CD14-positive monocyte (primary cell): ENCODE data around the gene ARHGEF37. TPM values are rescaled to one million over a fixed set of nuclear protein-coding genes. Genes with fewer than 3 reads are reported as not detected.

ENCODE experiments used
- DNase-seq, 3 donors: peaks; one replicate each; pipeline ENCODE4 v3.0.0-alpha.2; 2011 to 2022
- H2AFZ ChIP-seq: 2 replicates; pipeline ENCODE4 v1.6.0; 2012; ENCODE audit warnings: mild to moderate bottlenecking, low read depth, low read length, inconsistent platforms; ENCODE audit not compliant: insufficient read depth, poor library complexity, severe bottlenecking
- H3K27ac ChIP-seq, 2 donors: 1 replicate in 1 of 2; 2 replicates in 1 of 2; pipeline ENCODE4 v1.5.1; 2012 to 2013; ENCODE audit warnings: low read length in 2 of 2, control low read depth in 1 of 2, inconsistent platforms in 1 of 2, low read depth in 1 of 2, mild to moderate bottlenecking in 1 of 2
- H3K27me3 ChIP-seq, 2 donors: one replicate each; pipeline versions ENCODE4 v1.6.0 to v1.6.1; 2011 to 2013; ENCODE audit warnings: low read length in 2 of 2; ENCODE audit not compliant: control insufficient read depth in 2 of 2, insufficient read depth in 2 of 2
- H3K36me3 ChIP-seq, 2 donors: replicated peaks in 1 of 2; 1 replicate in 1 of 2; 2 replicates in 1 of 2; pipeline versions ENCODE4 v1.5.1 to v1.6.1; 2012 to 2013; ENCODE audit warnings: low read length in 2 of 2, control low read depth in 1 of 2, inconsistent platforms in 1 of 2, mild to moderate bottlenecking in 1 of 2; ENCODE audit not compliant: insufficient read depth in 2 of 2, control insufficient read depth in 1 of 2
- H3K4me1 ChIP-seq, 2 donors: 1 replicate in 1 of 2; 2 replicates in 1 of 2; pipeline versions ENCODE4 v1.5.1 to v1.6.1; 2012 to 2013; ENCODE audit warnings: low read length in 2 of 2, control low read depth in 1 of 2, inconsistent platforms in 1 of 2, mild to moderate bottlenecking in 1 of 2, moderate library complexity in 1 of 2; ENCODE audit not compliant: insufficient read depth in 2 of 2, control insufficient read depth in 1 of 2
- H3K4me2 ChIP-seq: replicated peaks from 2 replicates; pipeline ENCODE3; 2012; ENCODE audit warnings: low read length, moderate library complexity, mild to moderate bottlenecking; ENCODE audit not compliant: poor library complexity, severe bottlenecking; ENCODE audit errors: extremely low read depth
- H3K4me3 ChIP-seq, 3 experiments: fragments of 200-600 bp in 1 of 3; sonication (generic) in 1 of 3; replicated peaks in 1 of 3; 1 replicate in 2 of 3; 2 replicates in 1 of 3; pipeline ENCODE4 v1.5.1; 2011 to 2013; ENCODE audit warnings: low read length in 3 of 3, mild to moderate bottlenecking in 3 of 3, control low read depth in 2 of 3, low read depth in 2 of 3, inconsistent platforms in 1 of 3, moderate library complexity in 1 of 3
- H3K79me2 ChIP-seq: 2 replicates; pipeline ENCODE4 v1.6.0; 2012; ENCODE audit warnings: mild to moderate bottlenecking, control low read depth, inconsistent platforms, low read length, moderate library complexity; ENCODE audit not compliant: insufficient read depth
- H3K9ac ChIP-seq: 2 replicates; pipeline ENCODE4 v1.6.0; 2017; ENCODE audit warnings: low read length, mild to moderate bottlenecking; ENCODE audit not compliant: insufficient read depth, poor library complexity, severe bottlenecking
- H3K9me3 ChIP-seq, 2 donors: replicated peaks in 1 of 2; 1 replicate in 1 of 2; 2 replicates in 1 of 2; pipeline versions ENCODE4 v1.5.1 to v1.6.1; 2012 to 2013; ENCODE audit warnings: low read length in 2 of 2, control low read depth in 1 of 2; ENCODE audit not compliant: control insufficient read depth in 1 of 2, insufficient read depth in 1 of 2
- H4K20me1 ChIP-seq: 2 replicates; pipeline ENCODE4 v1.6.0; 2012; ENCODE audit warnings: mild to moderate bottlenecking, low read length, control low read depth, moderate library complexity; ENCODE audit not compliant: insufficient read depth
- H3K27ac Mint-ChIP-seq, 7 donors: one replicate each; pipeline ENCODE4 v1.8.0; 2020; ENCODE audit warnings: mild to moderate bottlenecking in 7 of 7, mixed read lengths in 7 of 7, moderate library complexity in 6 of 7, inconsistent platforms in 2 of 7
- H3K27me3 Mint-ChIP-seq, 3 donors: one replicate each; pipeline ENCODE4 v1.8.0; 2021 to 2022; ENCODE audit warnings: low read depth in 3 of 3, mild to moderate bottlenecking in 3 of 3, mixed read lengths in 3 of 3, moderate library complexity in 3 of 3, inconsistent platforms in 1 of 3
- H3K36me3 Mint-ChIP-seq, 2 donors: one replicate each; pipeline ENCODE4 v1.8.0; 2020; ENCODE audit warnings: mixed read lengths in 2 of 2, inconsistent platforms in 1 of 2, mild to moderate bottlenecking in 1 of 2
- H3K4me1 Mint-ChIP-seq: one replicate; pipeline ENCODE4 v1.8.0; 2020; ENCODE audit warnings: mild to moderate bottlenecking, mixed read lengths
- H3K4me3 Mint-ChIP-seq, 2 donors: one replicate each; pipeline ENCODE4 v1.8.0; 2020; ENCODE audit warnings: mild to moderate bottlenecking in 2 of 2, mixed read lengths in 2 of 2, moderate library complexity in 1 of 2
- H3K9me3 Mint-ChIP-seq, 7 donors: one replicate each; pipeline ENCODE4 v1.8.0; 2020 to 2022; ENCODE audit warnings: mixed read lengths in 7 of 7, mild to moderate bottlenecking in 6 of 7, moderate library complexity in 6 of 7, inconsistent platforms in 2 of 7
- WGBS: methylation state at CpG from one replicate; pipeline ENCODE4 v1.1.5; 2013; ENCODE audit warnings: missing lambda C conversion rate; ENCODE audit not compliant: insufficient coverage; 5-methylcytosine and 5-hydroxymethylcytosine counted together
- intact Hi-C, 2 donors: fragments of 100-400 bp; cut with micrococcal nuclease; formaldehyde crosslinking; loops; one replicate each; pipeline versions ENCODE4 v1.15.0 to v1.15.1; 2023
- polyA plus RNA-seq, 3 donors: library from polyadenylated mRNA; depleted of rRNA in 1 of 3; unstranded in 2 of 3; stranded (reverse) in 1 of 3; fragments of 300-500 nt in 2 of 3; fragments of >200 nt in 1 of 3; fragmentation: Illumina TruSeq in 2 of 3; gene quantifications; 1 replicate in 2 of 3; 2 replicates in 1 of 3; pipeline ENCODE4 v1.2.3, GENCODE V29; 2012 to 2021
- TF ChIP-seq, protein P1 (sequence below): fragments of 200-600 bp; IDR thresholded peaks from one replicate; pipeline ENCODE4 v1.8.0; 2022; ENCODE audit warnings: antibody characterized with exemption, mild to moderate bottlenecking

Gene ARHGEF37
- polyA plus RNA-seq, 3 donors = not detected

DNA sequence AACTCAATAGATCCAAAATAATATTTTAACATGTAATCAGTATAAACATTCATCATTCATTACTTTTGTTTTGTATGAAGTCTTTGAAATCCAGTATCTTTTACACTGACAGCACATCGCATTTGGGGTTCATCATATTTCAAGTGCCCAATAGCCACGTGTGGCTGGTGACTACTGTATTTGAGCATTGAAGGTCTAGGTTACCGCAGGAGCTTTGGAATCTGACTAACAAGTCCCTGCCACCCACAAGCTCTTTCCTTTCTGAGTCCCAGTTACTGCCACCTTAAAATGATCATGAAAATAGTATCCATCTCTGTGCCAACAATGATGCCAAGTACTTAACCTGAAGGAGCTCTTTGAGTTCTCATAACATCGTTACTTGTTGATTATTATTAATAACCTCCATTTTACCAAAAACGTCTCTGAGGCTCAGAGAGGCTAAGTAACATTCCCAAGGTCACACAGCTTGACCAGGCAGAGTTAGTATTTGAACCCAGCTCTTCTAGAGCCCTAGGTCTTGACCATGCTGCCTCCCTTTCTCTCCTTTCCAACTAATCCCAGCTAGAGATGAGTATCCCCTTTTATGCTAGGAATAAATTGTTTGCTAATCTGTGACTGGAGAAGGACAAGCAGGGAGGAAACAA, 24.2 kb downstream of the ARHGEF37 start:
- no peak for DNase-seq
- intact Hi-C loops = no loop called here
- Histone ChIP-seq H3K79me2 (no peaks in the 10 kb centered on the region), H4K20me1 (no peaks in the 10 kb centered on the region), H3K4me1 (peaks cover 6 to 9% of the 10 kb centered on the region in 2 donors), H3K4me2 (no peak overlapping the region), H2AFZ (no peak overlapping the region), H3K27me3 (no peaks in the 10 kb centered on the region), H3K27ac (no peak overlapping the region), H3K36me3 (no peaks in the 10 kb centered on the region), H3K9ac (no peak overlapping the region), H3K4me3 (no peak overlapping the region), H3K9me3 (peaks cover 0 to 7% of the 10 kb centered on the region in 2 donors)
- peaks cover 0 to 9% (median 0%) of the 10 kb centered on the region in 7 donors for H3K9me3 Mint-ChIP-seq
- TF ChIP-seq, protein P1, sequence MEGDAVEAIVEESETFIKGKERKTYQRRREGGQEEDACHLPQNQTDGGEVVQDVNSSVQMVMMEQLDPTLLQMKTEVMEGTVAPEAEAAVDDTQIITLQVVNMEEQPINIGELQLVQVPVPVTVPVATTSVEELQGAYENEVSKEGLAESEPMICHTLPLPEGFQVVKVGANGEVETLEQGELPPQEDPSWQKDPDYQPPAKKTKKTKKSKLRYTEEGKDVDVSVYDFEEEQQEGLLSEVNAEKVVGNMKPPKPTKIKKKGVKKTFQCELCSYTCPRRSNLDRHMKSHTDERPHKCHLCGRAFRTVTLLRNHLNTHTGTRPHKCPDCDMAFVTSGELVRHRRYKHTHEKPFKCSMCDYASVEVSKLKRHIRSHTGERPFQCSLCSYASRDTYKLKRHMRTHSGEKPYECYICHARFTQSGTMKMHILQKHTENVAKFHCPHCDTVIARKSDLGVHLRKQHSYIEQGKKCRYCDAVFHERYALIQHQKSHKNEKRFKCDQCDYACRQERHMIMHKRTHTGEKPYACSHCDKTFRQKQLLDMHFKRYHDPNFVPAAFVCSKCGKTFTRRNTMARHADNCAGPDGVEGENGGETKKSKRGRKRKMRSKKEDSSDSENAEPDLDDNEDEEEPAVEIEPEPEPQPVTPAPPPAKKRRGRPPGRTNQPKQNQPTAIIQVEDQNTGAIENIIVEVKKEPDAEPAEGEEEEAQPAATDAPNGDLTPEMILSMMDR = no peak
- H3K4me3 Mint-ChIP-seq = no peak overlapping the region
- peak overlapping the region in 1 of 7 donors; percentile 21 for H3K27ac Mint-ChIP-seq
- no peaks in the 10 kb centered on the region for H3K36me3 Mint-ChIP-seq
- peaks cover 7% of the 10 kb centered on the region for H3K4me1 Mint-ChIP-seq
- H3K27me3 Mint-ChIP-seq = peaks cover 0 to 12% (median 2%) of the 10 kb centered on the region in 3 donors
- 100% methylated on average over 1 of the region's 5 CpGs for WGBS

DNA sequence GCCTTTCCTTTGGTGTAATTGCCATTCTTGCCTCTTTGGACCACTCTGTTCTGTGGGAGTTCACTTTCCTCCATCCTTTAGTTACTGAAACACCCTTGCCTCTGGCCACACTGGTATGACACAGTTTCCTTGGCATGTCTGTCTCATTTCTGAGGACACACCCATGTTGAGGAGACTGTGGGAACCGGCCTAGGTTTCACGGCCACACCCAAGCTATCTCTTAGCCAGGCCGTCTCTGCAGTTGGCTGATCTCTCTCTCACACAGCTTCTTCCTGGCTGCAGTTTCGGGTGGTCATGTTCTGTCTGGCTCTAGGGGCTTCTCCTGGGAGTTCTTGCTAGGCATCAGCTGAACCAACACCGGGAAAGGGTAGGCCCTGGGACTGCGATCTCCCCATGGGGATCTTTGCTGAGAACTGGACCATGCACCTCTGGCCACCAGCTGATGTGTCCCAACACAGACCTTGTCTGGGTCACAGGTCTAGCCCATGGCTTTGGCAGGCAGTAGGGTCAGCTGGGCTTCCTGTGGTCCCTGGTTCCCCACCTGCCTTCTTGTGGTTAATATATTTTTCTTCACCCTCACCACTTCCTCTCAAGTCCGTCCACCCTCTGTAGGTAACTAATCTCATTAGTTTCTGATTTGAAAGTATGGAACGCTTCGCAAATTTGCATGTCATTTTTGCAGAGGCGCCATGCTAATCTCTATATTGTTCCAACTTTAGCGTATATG, 24.9 kb downstream of the ARHGEF37 start:
- Histone ChIP-seq H3K4me2 (no peak overlapping the region), H3K36me3 (no peaks in the 10 kb centered on the region), H3K27ac (no peak overlapping the region), H3K4me1 (peaks cover 6 to 9% of the 10 kb centered on the region in 2 donors), H3K79me2 (no peaks in the 10 kb centered on the region), H3K9me3 (peaks cover 0 to 7% of the 10 kb centered on the region in 2 donors), H2AFZ (no peak overlapping the region), H3K9ac (no peak overlapping the region), H3K27me3 (no peaks in the 10 kb centered on the region), H4K20me1 (no peaks in the 10 kb centered on the region), H3K4me3 (no peak overlapping the region)
- H3K27me3 Mint-ChIP-seq = peaks cover 0 to 9% (median 2%) of the 10 kb centered on the region in 3 donors
- no peaks in the 10 kb centered on the region for H3K36me3 Mint-ChIP-seq
- intact Hi-C loops = no loop called here
- H3K9me3 Mint-ChIP-seq = peaks cover 0 to 9% (median 0%) of the 10 kb centered on the region in 7 donors
- peak overlapping the region in 2 of 7 donors; percentile 12 to 54 for H3K27ac Mint-ChIP-seq
- 82% methylated on average over 10 of the region's 11 CpGs for WGBS
- H3K4me3 Mint-ChIP-seq = no peak overlapping the region
- TF ChIP-seq, protein P1 = no peak
- DNase-seq = no peak
- H3K4me1 Mint-ChIP-seq = peaks cover 7% of the 10 kb centered on the region
